ENCODE data around the gene SPPL2A.

The SPPL2A gene

DNA sequence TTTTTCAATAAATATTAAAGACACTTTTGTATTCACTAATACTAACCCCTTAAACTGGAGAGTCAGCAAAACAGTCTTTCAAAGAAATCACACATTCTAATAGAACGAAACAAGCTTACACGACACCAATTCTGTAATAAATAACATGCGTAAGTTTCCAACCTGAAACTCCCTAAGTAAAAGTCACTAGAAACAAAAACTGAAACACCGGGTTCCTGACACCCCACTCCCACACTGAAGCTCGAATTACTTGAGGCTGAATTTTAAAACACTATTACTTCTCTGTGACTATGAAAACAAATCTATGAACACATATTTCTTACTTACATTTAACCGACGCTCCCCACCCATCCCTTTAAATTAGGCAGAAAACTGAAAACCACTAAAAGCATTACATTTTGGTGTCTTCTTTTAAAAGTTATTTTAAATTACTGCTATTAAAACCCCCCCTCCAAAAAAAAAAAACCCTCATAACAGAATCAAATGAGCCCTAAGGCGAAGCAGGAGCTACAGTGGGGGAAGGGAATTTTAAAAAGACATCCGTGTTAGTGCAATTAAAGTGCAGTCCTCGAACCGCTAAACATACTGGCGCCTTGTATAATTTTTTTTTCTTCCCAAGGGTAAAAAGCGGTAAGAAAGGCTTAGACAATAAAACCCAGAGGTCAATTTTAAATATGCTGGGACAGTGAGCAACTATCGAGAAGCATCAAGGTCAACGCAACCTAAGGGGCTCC is 878 bp downstream of the SPPL2A start:
- DNase-seq, result peak in 1 of 2 experiments; percentile 37

- DNase-seq, result no peak
Observed at GRCh38 chr15:50758712-50759205, 6.7 kb downstream of the SPPL2A start.

DNA sequence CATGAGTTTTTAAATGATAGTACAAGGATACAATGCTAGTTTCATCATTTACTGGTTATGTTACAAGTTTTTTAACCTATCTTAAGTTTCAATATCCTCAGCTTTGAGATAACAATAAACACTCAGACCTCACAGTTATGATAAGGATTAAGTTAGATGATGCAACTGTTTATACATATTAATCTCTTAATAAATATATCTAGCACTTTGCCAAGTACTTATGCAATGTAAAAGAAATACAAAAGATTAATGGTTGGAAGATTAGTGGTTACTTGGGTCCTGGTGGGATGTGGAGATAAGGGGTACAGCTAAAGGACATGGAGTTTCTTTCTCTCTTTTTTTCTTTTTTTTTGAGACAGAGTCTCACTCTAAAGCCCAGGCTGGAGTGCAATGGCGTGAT is 12.0 kb downstream of the SPPL2A start:
- DNase-seq, result no peak

DNA sequence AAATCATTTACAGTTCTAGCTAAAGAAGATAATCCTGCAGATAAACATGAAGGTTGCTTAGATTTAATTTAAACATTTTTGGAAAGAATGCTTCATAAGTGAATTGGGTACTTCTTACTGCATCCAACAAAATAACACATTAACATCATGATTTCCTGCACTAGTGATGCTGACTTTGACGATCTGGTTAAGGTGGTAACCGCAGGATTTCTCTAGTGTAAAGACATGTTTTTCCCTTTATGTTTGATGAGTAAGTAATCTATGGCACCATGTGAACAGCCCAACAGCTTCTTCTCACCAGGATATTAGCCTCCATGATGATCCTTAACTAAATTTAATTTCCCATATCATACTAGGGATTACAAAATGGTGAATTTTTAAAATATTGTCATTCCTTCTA is 14.1 kb downstream of the SPPL2A start:
- no peak for DNase-seq

DNA sequence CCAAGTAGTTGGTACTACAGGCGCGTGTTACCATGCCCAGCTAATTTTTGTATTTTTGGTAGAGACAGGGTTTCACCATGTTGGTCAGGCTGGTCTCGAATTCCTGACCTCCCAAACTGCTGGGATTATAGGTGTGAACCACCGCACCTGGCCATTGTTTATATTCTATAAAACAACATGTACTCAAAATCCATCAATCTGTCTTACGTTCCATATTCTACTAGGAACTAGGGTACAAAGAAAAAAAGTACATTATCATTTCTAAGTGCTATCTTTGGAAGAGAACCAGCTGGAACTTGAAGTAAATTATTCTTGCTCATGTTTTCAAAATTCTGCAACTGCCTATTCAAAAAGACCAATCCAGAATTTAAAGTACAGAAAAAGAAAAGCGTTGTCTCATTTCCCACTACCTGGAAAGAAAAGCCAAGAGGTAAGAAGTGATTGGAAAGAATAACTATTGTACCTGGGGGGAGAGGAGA is 15.2 kb downstream of the SPPL2A start:
- DNase-seq, result no peak

DNA sequence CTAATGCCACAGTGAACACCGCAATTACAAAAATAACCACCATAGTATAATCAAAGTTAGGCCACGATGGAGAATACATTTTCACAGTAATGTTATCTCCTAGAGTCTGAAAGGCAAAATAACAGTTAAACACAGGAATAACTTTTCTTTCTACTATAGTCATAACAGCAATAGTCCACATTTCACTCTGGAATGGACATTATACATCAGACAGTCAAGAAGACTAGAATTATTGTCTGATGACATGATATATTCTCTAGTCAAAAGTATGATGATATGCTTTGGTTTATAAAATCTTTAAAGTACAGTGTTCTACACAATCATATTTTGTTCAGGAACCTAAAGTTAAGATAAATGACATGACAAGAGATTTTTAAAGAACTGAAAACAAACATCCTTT is 18.0 kb downstream of the SPPL2A start:
- DNase-seq, result no peak

GRCh38 chr15:50744601-50745000 is 20.9 kb downstream of the SPPL2A start:
- no peak for DNase-seq

GRCh38 chr15:50740955-50741354 is 24.6 kb downstream of the SPPL2A start:
- no peak for DNase-seq

DNA sequence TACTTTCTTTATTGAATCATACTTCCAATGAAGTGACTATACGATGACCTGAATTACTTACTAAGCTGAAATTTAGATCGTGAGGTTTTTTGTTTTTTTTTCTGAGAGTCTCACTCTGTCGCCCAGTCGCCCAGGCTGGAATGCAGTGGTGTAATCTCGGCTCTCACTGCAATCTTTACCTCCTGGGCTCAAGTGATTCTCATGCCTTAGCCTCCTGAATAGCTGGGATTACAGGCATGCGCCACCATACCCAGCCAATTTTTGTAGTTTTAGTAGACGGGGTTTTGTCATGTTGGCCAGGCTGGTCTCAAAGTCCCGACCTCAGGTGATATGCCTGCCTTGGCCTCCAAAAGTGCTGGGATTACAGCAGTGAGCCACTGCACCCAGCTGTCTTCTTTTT is 28.7 kb downstream of the SPPL2A start:
- DNase-seq, result no peak

DNA sequence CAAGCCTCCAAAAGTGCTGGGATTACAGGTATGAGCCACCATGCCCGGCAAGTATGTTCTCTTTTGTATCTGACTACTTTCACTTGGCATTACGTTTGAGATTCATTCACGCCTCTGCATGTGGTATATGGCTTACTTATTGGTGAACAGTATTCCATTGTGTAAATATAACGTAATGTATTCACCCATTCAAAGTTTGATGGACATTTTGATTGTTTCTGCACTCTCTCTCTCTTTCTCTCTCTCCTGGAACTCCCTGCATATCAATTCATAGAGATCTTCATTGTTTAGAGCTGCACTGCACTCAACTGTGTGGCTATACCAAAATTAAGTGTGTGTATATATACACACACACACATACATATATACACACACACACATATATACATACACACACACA is 30.4 kb downstream of the SPPL2A start:
- no peak for DNase-seq

DNA sequence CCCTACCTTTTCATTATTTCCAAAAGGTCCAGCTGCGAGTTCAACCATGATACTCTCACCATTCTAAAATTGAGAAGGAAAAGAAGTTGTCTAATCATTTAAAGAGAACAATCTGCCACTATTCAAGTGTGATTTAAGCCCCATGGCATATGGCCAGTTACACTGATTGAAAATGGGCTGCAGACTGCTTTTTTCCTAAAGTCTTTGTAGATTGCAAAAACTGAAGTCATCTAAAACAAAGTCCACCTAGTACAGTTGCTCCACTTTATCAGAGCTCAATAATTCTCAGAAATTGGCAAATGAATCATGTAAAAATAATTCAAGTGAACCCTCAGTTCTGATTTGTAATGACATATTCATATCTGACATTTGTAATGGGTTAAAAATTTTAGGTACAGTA is 39.2 kb downstream of the SPPL2A start:
- no peak for DNase-seq

DNA sequence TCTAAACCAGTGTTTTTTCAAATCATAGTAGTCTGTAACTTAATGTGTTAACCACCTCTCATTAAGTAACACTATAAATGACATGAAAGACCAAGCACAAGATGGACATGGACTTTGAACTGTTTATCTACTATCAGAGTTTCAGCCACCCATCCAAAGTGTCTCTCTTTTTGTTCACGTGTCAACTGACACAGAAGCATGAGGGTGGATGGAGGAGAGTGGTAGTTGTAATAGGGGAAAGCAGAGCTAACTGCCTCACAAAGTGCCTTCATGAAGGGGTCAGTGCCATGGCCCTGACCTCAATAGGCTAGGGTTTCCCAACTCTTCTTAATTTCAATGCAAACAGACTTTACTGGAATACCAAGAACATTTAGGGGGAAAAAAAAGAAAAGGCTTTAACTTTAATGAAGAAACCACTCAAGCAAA is 46.8 kb downstream of the SPPL2A start:
- DNase-seq, result no peak

- no peak for DNase-seq
Observed at GRCh38 chr15:50712018-50712417, 53.5 kb downstream of the SPPL2A start.

- DNase-seq, result no peak
Observed at GRCh38 chr15:50710585-50710984, 54.9 kb downstream of the SPPL2A start.

DNA sequence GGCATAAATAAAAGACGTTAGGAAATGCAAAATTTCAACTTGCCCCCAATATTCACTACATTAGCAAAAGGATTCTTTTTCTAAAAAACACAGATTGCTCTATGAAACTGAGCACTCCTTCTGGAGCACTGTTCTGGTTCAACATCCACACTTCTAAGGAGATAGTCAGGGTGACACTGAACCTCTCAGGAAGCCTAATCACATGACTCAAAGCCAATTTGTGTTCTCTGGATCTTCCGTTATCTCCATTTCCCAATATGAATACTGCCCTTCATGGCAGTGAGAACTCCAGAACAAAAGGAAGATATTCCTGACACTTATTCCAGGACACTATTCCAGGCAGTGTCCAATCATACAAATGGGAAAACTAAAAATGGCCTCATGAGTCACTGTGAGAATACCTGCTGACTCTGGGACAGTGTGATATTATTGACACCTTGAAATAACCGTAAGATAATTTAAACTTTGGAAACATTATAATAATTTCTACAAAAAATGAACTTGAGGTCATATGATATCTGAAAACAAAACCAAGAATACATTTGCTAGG is 57.6 kb downstream of the SPPL2A start:
- no peak for DNase-seq

DNA sequence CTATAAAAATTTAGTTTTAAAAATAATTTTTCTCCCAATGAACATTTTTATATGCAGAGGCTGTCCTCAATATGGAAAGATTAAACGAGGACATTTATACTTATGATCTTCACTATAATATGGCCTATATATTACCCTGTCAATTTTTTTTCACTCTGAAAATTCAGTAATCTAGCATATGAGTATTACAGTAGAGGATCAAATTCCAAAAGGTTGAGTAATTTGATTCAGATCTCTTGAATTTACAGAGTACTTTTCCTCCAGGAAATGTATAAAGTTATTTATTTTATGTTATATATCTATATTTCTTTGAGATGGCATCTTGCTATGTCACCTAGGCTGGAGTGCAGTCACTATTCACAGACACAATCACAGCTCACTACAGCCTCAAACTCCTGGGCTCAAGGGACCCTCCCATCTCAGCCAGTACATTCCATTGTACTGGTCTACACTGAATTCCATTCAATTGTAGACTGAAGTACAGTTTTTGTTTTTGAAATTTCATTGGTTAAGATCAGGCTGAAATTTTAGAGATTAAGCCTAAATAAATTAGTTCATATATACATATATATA is 62.7 kb downstream of the SPPL2A start:
- no peak for DNase-seq

- no peak for DNase-seq
Observed at GRCh38 chr15:50698101-50698500, 67.4 kb downstream of the SPPL2A start.

- DNase-seq, result no peak
Observed at GRCh38 chr15:50697109-50697797, 68.3 kb downstream of the SPPL2A start.

DNA sequence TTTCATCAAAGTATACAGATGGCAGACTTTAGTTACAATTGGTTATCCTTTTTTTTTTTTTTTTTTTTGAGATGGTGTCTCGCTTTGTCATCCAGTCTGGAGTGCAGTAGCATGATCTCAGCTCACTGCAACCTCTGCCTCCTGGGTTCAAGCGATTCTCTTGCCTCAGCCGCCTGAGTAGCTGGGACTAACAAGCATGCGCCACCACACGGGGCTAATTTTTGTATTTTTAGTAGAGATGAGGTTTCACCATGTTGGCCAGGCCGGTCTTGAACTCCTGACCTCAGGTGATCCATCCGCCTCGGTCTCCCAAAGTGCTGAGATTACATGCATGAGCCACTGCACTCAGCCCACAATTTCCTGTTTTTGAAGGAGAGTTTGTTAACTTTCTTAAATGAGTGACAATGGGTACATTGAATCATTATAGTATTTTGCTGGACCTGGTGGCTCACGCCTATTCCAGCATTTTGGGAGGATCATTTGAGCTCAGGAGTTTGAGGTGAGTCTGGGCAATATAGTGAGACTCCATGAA is 70.8 kb downstream of the SPPL2A start:
- DNase-seq, result peak in 1 of 2 experiments; percentile 10

DNA sequence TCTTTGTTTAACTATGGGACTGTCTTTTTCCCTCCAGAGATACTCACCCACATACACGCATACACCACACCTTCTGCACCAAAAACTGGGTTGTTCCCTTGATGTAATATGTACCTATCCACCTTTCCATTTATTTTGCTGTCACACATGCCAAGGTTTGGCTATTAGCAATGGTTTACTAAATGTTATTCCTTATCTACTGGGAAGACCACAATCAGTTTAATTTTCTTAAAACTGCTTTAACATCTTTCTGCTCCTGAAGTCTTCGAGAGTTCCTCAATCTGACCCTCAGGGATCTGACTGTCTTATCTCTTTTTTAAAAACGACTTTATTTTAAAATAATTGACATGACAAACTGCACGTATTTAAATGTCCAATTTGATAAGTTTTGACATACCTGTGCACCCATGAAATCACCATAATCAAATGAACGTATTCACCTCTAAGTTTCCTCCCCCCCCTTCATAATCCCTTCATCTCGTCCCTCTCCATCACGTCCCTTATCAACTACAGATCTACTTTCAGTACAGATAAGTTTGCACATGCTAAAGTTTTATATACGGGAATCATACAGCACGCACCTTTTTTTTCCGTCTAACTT is 78.1 kb downstream of the SPPL2A start:
- no peak for DNase-seq

DNA sequence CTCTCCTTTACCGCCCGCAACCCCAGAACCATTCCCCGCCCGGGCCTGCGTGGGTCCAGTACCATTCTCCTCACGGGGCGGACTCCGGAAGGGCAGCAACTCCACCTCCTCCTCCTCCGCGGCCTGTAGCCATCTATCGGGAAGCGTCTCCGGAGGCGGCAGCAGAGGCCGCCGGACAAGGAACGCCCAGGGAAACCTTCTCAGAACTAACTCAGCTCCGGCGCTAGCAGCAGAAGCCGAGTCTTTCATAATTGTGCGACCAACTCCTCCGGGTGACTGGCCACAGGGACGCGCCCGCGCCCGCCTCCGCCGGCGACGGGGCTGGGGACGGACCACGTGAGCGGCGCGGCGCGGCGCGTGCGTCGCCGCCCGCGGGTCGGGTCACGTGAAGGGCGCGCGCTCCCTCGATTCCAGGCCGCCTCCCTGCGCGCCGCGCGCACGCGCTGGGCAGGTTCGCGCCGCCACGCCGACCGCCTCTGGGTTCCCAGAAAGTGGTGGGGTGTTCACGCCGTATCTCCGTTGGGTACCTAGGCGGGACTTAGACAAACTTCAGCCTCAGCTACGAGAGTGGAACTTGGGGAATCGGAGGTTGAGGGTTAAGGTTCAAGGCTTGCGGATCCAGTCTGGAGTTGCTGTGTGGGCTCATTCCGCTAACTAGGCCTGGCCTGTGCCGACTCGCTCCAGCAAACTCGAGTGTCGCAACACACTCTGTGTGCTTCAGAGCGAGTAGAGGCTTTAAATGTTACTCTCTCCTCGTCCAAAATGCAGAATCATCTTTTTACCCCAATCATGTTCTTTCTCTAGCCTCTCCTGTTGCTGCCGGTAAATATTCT is 78.8 kb downstream of the SPPL2A start, which contains the start of gene TRPM7:
TRPM7 (minus strand) TSS at position 329 of the 833 bp plus-strand sequence; CDS start at position 65, 264 bp downstream.
- peak; percentile 89 to 90 for DNase-seq

GRCh38 chr15:50685976-50686468 is 79.5 kb downstream of the SPPL2A start:
- DNase-seq, result peak; percentile 79 to 81
